ENCODE measurements around the gene TMTC2.

TMTC2 gene

GRCh38 chr12:82688596-82688995, 1.9 kb downstream of the TMTC2 start:
- TF ChIP-seq, protein P1, sequence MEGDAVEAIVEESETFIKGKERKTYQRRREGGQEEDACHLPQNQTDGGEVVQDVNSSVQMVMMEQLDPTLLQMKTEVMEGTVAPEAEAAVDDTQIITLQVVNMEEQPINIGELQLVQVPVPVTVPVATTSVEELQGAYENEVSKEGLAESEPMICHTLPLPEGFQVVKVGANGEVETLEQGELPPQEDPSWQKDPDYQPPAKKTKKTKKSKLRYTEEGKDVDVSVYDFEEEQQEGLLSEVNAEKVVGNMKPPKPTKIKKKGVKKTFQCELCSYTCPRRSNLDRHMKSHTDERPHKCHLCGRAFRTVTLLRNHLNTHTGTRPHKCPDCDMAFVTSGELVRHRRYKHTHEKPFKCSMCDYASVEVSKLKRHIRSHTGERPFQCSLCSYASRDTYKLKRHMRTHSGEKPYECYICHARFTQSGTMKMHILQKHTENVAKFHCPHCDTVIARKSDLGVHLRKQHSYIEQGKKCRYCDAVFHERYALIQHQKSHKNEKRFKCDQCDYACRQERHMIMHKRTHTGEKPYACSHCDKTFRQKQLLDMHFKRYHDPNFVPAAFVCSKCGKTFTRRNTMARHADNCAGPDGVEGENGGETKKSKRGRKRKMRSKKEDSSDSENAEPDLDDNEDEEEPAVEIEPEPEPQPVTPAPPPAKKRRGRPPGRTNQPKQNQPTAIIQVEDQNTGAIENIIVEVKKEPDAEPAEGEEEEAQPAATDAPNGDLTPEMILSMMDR (IDR thresholded peaks at IDR 0.05; ENCODE audit: control insufficient read depth, extremely low read depth, insufficient read depth): no peak
- no peak overlapping the region for H3K4me3 ChIP-seq (ENCODE audit: low read depth, low read length)

GRCh38 chr12:82690006-82690405, 3.3 kb downstream of the TMTC2 start:
- no peak for DNase-seq (ENCODE audit: low read depth)
- TF ChIP-seq, protein P1 (IDR thresholded peaks at IDR 0.05; ENCODE audit: control insufficient read depth, extremely low read depth, insufficient read depth): no peak
- no peak overlapping the region for H3K4me3 ChIP-seq (ENCODE audit: low read depth, low read length)

More at GRCh38 chr12:82688596-82688995, 1.9 kb downstream of the TMTC2 start:
- DNase-seq (ENCODE audit: low read depth): no peak

DNA sequence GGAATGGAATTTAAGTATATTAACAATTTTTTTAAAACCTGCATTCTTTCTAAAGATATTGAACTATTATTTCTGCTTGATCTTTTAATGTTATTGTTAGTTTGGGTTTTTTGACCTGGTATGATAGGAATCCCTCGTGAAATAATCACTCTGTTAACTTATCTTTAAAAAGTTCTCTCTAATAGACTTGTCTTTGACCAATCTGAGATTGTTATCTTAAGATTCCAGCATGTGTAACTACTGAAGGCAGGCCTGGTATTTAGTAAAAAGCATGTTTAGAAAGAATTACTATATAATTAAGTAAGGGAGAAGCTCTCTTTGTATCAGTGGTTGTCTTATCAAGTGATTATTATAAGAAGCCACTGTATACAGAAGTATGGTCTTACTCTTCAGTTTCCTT, 4.8 kb downstream of the TMTC2 start:
- no peak overlapping the region for H3K4me3 ChIP-seq (ENCODE audit: low read depth, low read length)
- no peak for DNase-seq (ENCODE audit: low read depth)
- TF ChIP-seq, protein P1 (IDR thresholded peaks at IDR 0.05; ENCODE audit: control insufficient read depth, extremely low read depth, insufficient read depth): no peak

DNA sequence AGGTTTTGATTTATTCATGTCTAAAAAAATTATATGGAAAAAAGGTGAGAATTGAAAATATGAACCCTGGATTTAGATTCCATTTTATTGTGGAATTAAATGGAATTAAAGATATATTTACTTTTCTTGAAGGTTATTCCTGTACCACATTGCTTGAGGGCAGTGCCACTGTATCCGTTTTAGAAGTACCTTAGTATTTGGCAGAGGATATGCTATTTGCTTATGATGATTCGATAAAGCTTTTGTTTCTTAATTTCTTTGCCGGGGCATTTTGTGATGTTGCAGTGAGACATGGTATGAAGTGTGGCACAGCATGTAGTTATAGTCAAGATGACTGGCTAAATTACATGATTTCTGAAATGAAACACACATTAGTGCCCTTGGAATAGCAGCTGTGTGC, 7.6 kb downstream of the TMTC2 start:
- peak; percentile 40 for DNase-seq (ENCODE audit: low read depth)
- no peak overlapping the region for H3K4me3 ChIP-seq (ENCODE audit: low read depth, low read length)
- TF ChIP-seq, protein P1 (IDR thresholded peaks at IDR 0.05; ENCODE audit: control insufficient read depth, extremely low read depth, insufficient read depth): no peak

DNA sequence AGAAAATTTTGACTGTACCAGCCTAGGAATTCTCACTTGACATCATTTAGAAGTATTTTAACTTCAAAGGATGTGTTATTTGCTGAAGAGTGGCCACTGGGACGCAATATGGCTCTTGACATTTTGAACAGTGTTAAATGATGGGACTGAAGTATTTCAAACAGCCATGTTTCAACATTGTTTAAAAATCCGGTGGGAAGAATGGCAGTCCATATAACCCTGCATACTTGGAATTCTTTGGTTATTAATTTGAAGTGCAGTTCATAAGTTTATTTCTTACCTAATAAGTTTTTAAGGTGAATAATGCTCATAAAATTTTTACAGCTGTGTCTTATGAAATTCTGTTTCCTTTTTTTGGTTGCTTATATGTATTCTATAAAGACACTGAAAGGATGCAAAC, 8.3 kb downstream of the TMTC2 start:
- TF ChIP-seq, protein P1 (IDR thresholded peaks at IDR 0.05; ENCODE audit: control insufficient read depth, extremely low read depth, insufficient read depth): no peak
- H3K4me3 ChIP-seq (ENCODE audit: low read depth, low read length): no peak overlapping the region
- no peak for DNase-seq (ENCODE audit: low read depth)

- TF ChIP-seq, protein P1 (IDR thresholded peaks at IDR 0.05; ENCODE audit: control insufficient read depth, extremely low read depth, insufficient read depth): no peak
- no peak overlapping the region for H3K4me3 ChIP-seq (ENCODE audit: low read depth, low read length)
- no peak for DNase-seq (ENCODE audit: low read depth)
These were observed 8.8 kb downstream of the TMTC2 start for GRCh38 chr12:82695531-82695930.

GRCh38 chr12:82696543-82696942, 9.8 kb downstream of the TMTC2 start:
- TF ChIP-seq, protein P1 (IDR thresholded peaks at IDR 0.05; ENCODE audit: control insufficient read depth, extremely low read depth, insufficient read depth): no peak
- DNase-seq (ENCODE audit: low read depth): no peak
- no peak overlapping the region for H3K4me3 ChIP-seq (ENCODE audit: low read depth, low read length)
